GM12891 (cell line): ENCODE measurements around the gene AADACL2.

Experiments used
- PAX5 ChIP-seq: IDR thresholded peaks from 2 replicates; pipeline ENCODE4 v1.6.1; 2011; ENCODE audit warnings: low read length, moderate library complexity, mild to moderate bottlenecking; ENCODE audit not compliant: insufficient read depth, severe bottlenecking
- POLR2A ChIP-seq: IDR thresholded peaks from 2 replicates; pipeline ENCODE4 v1.6.1; 2011; ENCODE audit warnings: low read depth, low read length, control low read depth
- POLR2AphosphoS5 ChIP-seq: IDR thresholded peaks from 2 replicates; pipeline ENCODE4 v1.6.1; 2011; ENCODE audit warnings: low read depth, low read length, control low read depth
- POU2F2 ChIP-seq: IDR thresholded peaks from 2 replicates; pipeline ENCODE4 v1.6.1; 2011; ENCODE audit warnings: low read depth, mild to moderate bottlenecking, control low read depth, low read length, moderate library complexity
- SPI1 ChIP-seq: IDR thresholded peaks from 2 replicates; pipeline ENCODE4 v1.6.1; 2011; ENCODE audit warnings: low read depth, low read length, control low read depth
- TAF1 ChIP-seq: IDR thresholded peaks from 2 replicates; pipeline ENCODE4 v1.6.1; 2011; ENCODE audit warnings: low read depth, low read length, control low read depth

- TF ChIP-seq POLR2AphosphoS5 (no peak), POLR2A (no peak), TAF1 (no peak), SPI1 (no peak), PAX5 (no peak), POU2F2 (no peak)
Measured at GRCh38 chr3:151686257-151686656, 47.5 kb upstream of the AADACL2 start.
